ENCODE data around the gene CACTIN. TPM values are rescaled to one million over a fixed set of nuclear protein-coding genes. Genes with fewer than 3 reads are reported as not detected.
"Not testable (repeated sequence)": the region's sequence is repeated elsewhere in the genome, so short reads cannot be mapped to it uniquely, and the experiment has no call there.

The CACTIN gene
- polyA plus RNA-seq, 1 donor from 2014 or later: 20.6 TPM

DNA sequence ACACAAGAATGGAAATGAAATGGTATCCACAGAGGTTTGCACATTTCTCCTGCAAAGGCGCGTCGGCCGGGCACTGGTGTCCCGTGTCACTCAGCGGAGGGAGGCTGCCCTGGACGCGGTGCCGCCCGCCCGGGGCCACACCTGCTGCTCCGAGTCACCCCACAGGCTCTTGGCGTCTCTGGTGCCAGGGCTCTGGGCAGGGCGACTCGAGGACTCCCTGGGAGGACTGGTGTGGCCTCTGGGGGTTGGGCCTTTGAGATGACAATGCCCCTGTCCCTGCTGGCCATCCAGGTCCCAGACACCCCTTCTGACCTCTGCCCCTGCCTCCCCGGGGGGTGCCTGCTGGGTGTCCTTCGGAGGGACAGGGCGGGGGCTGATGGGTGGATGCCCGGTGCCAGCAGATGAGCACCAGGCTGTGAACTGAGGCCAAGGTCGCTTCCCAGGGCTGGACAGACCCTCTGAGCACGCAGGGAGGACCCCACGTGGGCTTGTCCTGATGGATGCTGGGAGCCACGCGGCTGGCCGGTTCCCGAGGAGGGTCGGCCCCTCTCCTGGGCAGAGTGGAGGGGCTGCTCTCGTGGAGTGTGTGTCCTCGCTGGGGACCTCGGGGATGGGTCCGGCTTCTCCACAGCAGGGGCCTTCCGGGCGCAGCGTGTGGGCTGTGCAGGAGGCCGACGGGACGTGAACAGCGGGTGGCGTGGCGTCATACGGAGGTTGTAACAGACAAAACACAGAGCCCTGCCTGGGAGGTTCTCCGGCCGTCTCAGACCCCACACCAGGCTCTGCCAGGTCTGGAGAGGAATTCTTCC lies 4.7 kb upstream of the CACTIN start:
- peaks cover 3 to 8% (median 7%) of the 10 kb centered on the region in 3 donors for H3K4me1 Mint-ChIP-seq
- H3K4me3 Mint-ChIP-seq: no peak overlapping the region
- H3K27me3 Mint-ChIP-seq: no peaks in the 10 kb centered on the region
- H3K9me3 Mint-ChIP-seq: no peaks in the 10 kb centered on the region
- H3K27ac Mint-ChIP-seq: no peak overlapping the region
- H3K36me3 Mint-ChIP-seq: no peaks in the 10 kb centered on the region

- not testable (repeated sequence) for H3K36me3 Mint-ChIP-seq, H3K4me3 Mint-ChIP-seq, H3K9me3 Mint-ChIP-seq, H3K27me3 Mint-ChIP-seq
- Mint-ChIP-seq H3K27ac (peak overlapping the region in 1 of 3 donors; percentile 7), H3K4me1 (peaks cover 17 to 19% (median 17%) of the 10 kb centered on the region in 3 donors)
Observed at GRCh38 chr19:3628766-3629165, 2.2 kb upstream of the CACTIN start.

GRCh38 chr19:3627351-3627723 lies 747 bp upstream of the CACTIN start:
- Mint-ChIP-seq H3K36me3 (no peaks in the 10 kb centered on the region), H3K27me3 (peaks cover 2% of the 10 kb centered on the region), H3K9me3 (no peaks in the 10 kb centered on the region), H3K4me3 (peak overlapping the region in 3 of 4 donors; percentile 85 to 100 (median 99)), H3K4me1 (peaks cover 17 to 20% (median 17%) of the 10 kb centered on the region in 3 donors), H3K27ac (peak overlapping the region; percentile 89 to 100 (median 98))

- Mint-ChIP-seq H3K27me3 (peaks cover 2% of the 10 kb centered on the region), H3K9me3 (no peaks in the 10 kb centered on the region), H3K4me1 (peaks cover 17 to 22% (median 17%) of the 10 kb centered on the region in 3 donors), H3K36me3 (no peaks in the 10 kb centered on the region), H3K4me3 (peak overlapping the region; percentile 85 to 100 (median 98)), H3K27ac (peak overlapping the region; percentile 89 to 100 (median 98))
Observed at GRCh38 chr19:3625996-3626472, 556 bp downstream of the CACTIN start.

- Mint-ChIP-seq H3K4me3 (peak overlapping the region in 1 of 4 donors; percentile 85), H3K4me1 (peaks cover 17 to 22% (median 17%) of the 10 kb centered on the region in 3 donors), H3K27ac (no peak overlapping the region), H3K36me3 (no peaks in the 10 kb centered on the region), H3K9me3 (no peaks in the 10 kb centered on the region), H3K27me3 (peaks cover 2% of the 10 kb centered on the region)
Observed at GRCh38 chr19:3623716-3624115, 2.9 kb downstream of the CACTIN start.

DNA sequence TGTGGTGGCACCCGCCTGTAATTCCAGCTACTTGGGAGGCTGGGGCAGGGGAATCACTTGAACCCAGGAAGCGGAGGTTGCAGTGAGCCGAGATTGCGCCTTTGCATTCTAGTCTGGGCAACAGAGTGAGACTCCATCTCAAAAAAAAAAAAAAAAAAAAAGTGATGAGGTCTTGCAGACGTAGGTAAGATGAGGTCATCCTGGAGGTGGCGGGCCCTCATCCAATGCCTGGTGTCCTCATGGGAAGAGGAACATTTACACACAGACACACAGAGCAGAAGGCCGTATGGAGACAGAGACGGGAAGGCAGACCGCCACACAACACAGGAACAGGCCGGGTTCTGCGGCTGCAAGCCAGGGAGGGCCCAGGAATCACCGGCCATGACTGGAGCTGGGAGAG lies 4.4 kb downstream of the CACTIN start:
- Mint-ChIP-seq H3K36me3 (no peaks in the 10 kb centered on the region), H3K27me3 (peaks cover 2% of the 10 kb centered on the region), H3K27ac (peak overlapping the region in 1 of 3 donors; percentile 71), H3K9me3 (no peaks in the 10 kb centered on the region), H3K4me3 (peak overlapping the region in 2 of 4 donors; percentile 43 to 82), H3K4me1 (peaks cover 17 to 23% (median 19%) of the 10 kb centered on the region in 3 donors)

GRCh38 chr19:3621689-3622088 lies 4.9 kb downstream of the CACTIN start:
- Mint-ChIP-seq H3K36me3 (no peaks in the 10 kb centered on the region), H3K9me3 (no peaks in the 10 kb centered on the region), H3K27me3 (peaks cover 2% of the 10 kb centered on the region), H3K4me3 (no peak overlapping the region), H3K27ac (peak overlapping the region in 1 of 3 donors; percentile 59), H3K4me1 (peaks cover 12 to 20% (median 15%) of the 10 kb centered on the region in 3 donors)

GRCh38 chr19:3620817-3621547 lies 5.6 kb downstream of the CACTIN start:
- Mint-ChIP-seq H3K4me3 (no peak overlapping the region), H3K4me1 (peaks cover 7 to 19% (median 11%) of the 10 kb centered on the region in 3 donors), H3K27me3 (peaks cover 1% of the 10 kb centered on the region), H3K27ac (no peak overlapping the region), H3K36me3 (no peaks in the 10 kb centered on the region), H3K9me3 (no peaks in the 10 kb centered on the region)

DNA sequence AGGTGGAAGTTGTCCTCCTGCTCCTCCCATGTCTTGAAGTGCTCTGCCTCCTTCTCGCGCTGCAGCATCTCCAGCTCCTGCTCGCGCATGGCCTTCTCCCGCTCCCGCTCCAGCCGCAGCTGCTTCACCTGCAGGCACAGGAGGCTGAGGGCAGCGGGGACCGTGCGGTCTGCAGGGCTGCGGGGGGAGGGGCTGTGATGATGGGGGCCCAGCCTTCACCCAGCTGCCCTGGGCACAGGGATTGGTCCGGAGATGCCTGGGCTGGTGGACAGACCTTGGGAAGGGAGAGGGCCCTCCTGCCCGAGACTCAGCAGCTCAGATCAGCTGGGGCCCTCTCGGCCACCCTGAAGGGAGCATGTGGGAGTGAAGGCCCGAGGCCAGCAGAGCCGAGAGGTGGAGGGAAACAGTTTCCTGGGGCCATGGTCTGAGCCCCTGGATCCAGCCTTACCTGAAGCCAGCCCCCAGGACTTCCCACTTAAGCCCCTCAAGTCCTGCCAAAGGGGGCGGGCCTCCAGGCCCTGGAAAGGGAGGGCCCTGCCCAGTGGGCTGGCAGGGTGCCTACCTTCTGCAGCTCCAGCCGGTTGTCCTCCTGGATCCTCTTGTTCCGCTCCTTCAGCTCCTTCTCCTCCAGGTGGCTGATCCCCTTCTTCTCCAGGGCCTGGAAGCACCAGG lies 6.3 kb downstream of the CACTIN start:
- no peak overlapping the region for H3K27ac Mint-ChIP-seq
- no peak overlapping the region for H3K4me3 Mint-ChIP-seq
- no peaks in the 10 kb centered on the region for H3K9me3 Mint-ChIP-seq
- no peaks in the 10 kb centered on the region for H3K36me3 Mint-ChIP-seq
- H3K27me3 Mint-ChIP-seq: no peaks in the 10 kb centered on the region
- H3K4me1 Mint-ChIP-seq: peaks cover 4 to 13% (median 9%) of the 10 kb centered on the region in 3 donors

- no peak overlapping the region for H3K4me3 Mint-ChIP-seq
- H3K27ac Mint-ChIP-seq: no peak overlapping the region
- no peaks in the 10 kb centered on the region for H3K36me3 Mint-ChIP-seq
- no peaks in the 10 kb centered on the region for H3K27me3 Mint-ChIP-seq
- H3K9me3 Mint-ChIP-seq: no peaks in the 10 kb centered on the region
- H3K4me1 Mint-ChIP-seq: peaks cover 0 to 10% (median 7%) of the 10 kb centered on the region in 3 donors
Observed at GRCh38 chr19:3619631-3620012, 7.0 kb downstream of the CACTIN start.

- no peaks in the 10 kb centered on the region for H3K9me3 Mint-ChIP-seq
- H3K4me3 Mint-ChIP-seq: no peak overlapping the region
- peaks cover 0 to 4% (median 2%) of the 10 kb centered on the region in 3 donors for H3K4me1 Mint-ChIP-seq
- H3K27ac Mint-ChIP-seq: no peak overlapping the region
- H3K27me3 Mint-ChIP-seq: no peaks in the 10 kb centered on the region
- no peaks in the 10 kb centered on the region for H3K36me3 Mint-ChIP-seq
Observed at GRCh38 chr19:3618811-3619630, 7.6 kb downstream of the CACTIN start.

DNA sequence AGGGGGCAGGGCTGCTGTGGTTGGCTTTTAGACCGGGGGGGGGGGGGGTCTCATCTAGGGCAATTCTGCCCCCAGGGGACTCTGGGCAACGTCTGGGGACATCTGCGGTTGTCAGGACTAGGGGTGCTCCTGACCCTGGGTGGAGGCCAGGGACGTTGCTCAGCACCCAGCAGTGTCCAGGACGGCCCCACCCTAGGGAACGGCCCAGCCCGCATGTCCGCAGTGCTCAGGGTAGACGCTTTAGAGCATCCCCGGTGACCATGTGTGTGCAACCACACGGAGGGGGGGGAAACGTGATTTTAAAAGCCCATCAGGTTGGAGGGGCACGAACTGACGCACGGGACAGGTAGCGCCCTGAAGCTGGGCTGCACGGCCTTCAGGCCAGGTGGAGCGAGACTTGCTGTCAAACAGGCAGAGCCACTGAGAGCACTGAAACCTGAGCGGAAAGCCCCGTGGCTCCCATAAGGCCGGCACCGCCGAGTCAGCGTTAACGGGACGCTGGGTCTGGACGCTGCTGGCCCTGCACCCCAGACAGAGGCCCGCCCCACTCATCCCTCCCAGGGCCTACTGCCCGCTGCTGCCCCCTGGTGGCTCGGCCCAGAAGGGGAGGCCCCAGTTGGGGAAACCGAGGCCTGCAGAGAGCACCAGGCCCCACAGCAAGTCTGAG lies 8.3 kb downstream of the CACTIN start:
- no peak overlapping the region for H3K27ac Mint-ChIP-seq
- H3K4me3 Mint-ChIP-seq: no peak overlapping the region
- no peaks in the 10 kb centered on the region for H3K36me3 Mint-ChIP-seq

DNA sequence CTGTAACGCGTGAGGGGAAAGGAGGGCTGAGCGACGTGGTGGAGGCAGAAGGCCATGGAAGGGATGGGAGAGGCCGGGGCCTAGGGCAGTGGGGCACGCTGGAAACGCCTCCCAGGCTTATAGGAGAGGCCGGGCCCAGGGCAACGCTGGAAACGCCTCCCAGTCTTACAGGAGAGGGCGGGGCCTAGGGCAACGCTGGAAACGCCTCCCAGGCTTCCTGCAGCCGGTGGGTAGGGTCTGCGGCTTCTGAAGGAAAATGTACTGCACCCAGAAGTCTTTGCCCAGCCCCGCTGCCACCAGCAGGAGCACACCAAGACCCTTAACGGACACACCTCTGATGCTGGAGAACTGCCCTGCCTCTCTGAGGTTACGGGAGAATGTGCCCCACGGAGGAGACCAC lies 9.1 kb downstream of the CACTIN start:
- peak overlapping the region in 1 of 3 donors; percentile 76 for H3K27ac Mint-ChIP-seq
- no peaks in the 10 kb centered on the region for H3K9me3 Mint-ChIP-seq
- H3K4me1 Mint-ChIP-seq: peaks cover 0 to 3% (median 2%) of the 10 kb centered on the region in 3 donors
- H3K27me3 Mint-ChIP-seq: no peaks in the 10 kb centered on the region
- no peak overlapping the region for H3K4me3 Mint-ChIP-seq
- no peaks in the 10 kb centered on the region for H3K36me3 Mint-ChIP-seq

More for the DNA sequence above, 8.3 kb downstream of the CACTIN start:
- Mint-ChIP-seq H3K4me1 (peaks cover 0 to 4% (median 2%) of the 10 kb centered on the region in 3 donors), H3K27me3 (no peaks in the 10 kb centered on the region), H3K9me3 (no peaks in the 10 kb centered on the region)

All from IgD-negative memory B cell (primary cell).